ENCODE data around the gene GAS7. TPM values are rescaled to one million over a fixed set of nuclear protein-coding genes. Genes with fewer than 3 reads are reported as not detected.

The GAS7 gene
- total and polyA plus RNA-seq, 10 of the 15 experiments (the other 5 are each of a cell fraction or from before 2014, with no cell fraction given), result 2.3 to 53.4 (median 24.0) TPM

DNA sequence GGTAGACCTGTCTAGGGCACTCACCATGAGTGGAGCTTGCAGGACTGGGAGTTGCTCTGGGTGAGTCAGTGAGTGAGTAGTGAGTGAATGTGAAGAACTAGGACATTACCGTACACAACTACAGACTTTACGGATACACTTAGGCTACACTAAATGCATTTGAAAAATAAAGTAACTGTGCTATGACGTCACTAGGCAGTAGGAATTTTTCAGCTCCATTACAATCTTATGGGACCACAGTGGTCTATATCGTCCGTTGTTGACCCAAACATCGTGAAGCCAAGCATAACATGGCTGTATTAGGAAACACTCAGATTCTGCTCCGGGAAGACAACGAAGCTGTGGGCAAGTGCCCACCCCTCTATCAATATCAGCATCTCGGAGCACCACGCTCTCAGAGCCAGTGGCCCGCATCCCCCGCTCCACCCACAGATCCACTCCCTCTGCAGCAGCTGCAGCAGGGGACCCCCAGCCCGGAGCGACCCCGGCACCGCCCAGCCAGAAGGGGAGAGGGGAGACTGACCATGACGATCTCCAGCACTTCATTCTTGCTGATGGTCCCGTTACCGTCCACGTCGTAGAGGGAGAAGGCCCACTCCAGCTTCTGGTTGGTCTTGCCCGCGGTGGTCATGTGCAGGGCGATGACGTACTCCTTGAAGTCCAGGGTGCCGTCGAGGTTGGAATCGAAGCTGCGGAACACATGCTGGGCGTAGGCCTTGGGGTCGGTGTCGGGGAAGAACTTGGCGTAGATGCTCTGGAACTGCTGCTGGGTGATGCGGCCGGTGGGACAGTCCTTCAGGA is 293.9 kb downstream of the GAS7 start (continued):
- TF ChIP-seq, protein P1, sequence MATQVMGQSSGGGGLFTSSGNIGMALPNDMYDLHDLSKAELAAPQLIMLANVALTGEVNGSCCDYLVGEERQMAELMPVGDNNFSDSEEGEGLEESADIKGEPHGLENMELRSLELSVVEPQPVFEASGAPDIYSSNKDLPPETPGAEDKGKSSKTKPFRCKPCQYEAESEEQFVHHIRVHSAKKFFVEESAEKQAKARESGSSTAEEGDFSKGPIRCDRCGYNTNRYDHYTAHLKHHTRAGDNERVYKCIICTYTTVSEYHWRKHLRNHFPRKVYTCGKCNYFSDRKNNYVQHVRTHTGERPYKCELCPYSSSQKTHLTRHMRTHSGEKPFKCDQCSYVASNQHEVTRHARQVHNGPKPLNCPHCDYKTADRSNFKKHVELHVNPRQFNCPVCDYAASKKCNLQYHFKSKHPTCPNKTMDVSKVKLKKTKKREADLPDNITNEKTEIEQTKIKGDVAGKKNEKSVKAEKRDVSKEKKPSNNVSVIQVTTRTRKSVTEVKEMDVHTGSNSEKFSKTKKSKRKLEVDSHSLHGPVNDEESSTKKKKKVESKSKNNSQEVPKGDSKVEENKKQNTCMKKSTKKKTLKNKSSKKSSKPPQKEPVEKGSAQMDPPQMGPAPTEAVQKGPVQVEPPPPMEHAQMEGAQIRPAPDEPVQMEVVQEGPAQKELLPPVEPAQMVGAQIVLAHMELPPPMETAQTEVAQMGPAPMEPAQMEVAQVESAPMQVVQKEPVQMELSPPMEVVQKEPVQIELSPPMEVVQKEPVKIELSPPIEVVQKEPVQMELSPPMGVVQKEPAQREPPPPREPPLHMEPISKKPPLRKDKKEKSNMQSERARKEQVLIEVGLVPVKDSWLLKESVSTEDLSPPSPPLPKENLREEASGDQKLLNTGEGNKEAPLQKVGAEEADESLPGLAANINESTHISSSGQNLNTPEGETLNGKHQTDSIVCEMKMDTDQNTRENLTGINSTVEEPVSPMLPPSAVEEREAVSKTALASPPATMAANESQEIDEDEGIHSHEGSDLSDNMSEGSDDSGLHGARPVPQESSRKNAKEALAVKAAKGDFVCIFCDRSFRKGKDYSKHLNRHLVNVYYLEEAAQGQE (IDR thresholded peaks at IDR 0.05; ENCODE audit: low read depth, low read length), result no peak

DNA sequence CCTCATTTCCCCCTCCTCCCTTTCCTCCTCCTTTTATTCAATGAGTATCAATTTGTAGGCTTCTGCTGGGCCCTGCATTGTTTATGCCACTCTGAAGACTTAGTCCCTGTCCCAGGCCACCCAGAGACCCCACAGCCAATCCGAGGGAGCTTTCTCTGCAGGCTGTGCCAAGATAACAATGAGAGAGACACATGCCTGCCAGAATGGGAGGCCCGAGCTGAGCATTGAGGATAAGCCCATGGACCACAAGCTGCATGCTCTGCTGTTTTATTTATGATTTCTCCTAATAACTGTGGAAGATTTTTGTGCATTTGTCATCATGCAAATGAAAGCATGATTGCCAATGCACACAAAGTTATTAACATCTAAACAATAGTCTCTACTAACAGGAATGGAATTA is 296.3 kb downstream of the GAS7 start:
- Histone ChIP-seq H3K4me1 (ENCODE audit: control insufficient read depth, insufficient read depth, low read length) (no peaks in the 10 kb centered on the region), H3K79me2 (ENCODE audit: control insufficient read depth, insufficient read depth, low read length) (no peaks in the 10 kb centered on the region), H3K9ac (ENCODE audit: control insufficient read depth, insufficient read depth, low read length) (no peak overlapping the region), H3K27ac (ENCODE audit: control insufficient read depth, insufficient read depth) (no peak overlapping the region), H4K20me1 (ENCODE audit: control insufficient read depth, insufficient read depth) (no peaks in the 10 kb centered on the region), H2AFZ (ENCODE audit: control insufficient read depth, low read depth, low read length) (no peak overlapping the region), H3K9me3 (replicated peaks; ENCODE audit: control insufficient read depth, insufficient read depth, low read length) (no peaks in the 10 kb centered on the region), H3K36me3 (ENCODE audit: control insufficient read depth in 2 of 2, insufficient read depth in 2 of 2, low read length in 1 of 2) (no peaks in the 10 kb centered on the region), H3K4me2 (ENCODE audit: control insufficient read depth, insufficient read depth) (no peak overlapping the region), H3K27me3 (replicated peaks in 1 of 2; ENCODE audit: control insufficient read depth in 2 of 2, insufficient read depth in 2 of 2, low read length in 1 of 2) (peaks cover 0 to 4% of the 10 kb centered on the region in 2 experiments; a peak in 1 of 4 replicates), H3K4me3 (no peak overlapping the region)
- ChIA-PET RAD21 (ENCODE audit: unreplicated experiment) (no interaction called here), POLR2A (no interaction called here), SMC1A (ENCODE audit: uncharacterized antibody, unreplicated experiment) (no interaction called here), CTCF (interaction anchor here (1.3 kb wide), 1 partner anchor 12 kb away, joined by 4 read pairs; no protein-coding TSS in a partner anchor)
- no peak for DNase-seq (ENCODE audit: low read depth, low spot score)
- TF ChIP-seq, protein P2, sequence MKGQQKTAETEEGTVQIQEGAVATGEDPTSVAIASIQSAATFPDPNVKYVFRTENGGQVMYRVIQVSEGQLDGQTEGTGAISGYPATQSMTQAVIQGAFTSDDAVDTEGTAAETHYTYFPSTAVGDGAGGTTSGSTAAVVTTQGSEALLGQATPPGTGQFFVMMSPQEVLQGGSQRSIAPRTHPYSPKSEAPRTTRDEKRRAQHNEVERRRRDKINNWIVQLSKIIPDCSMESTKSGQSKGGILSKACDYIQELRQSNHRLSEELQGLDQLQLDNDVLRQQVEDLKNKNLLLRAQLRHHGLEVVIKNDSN (IDR thresholded peaks at IDR 0.05; ENCODE audit: borderline replicate concordance, extremely low read length, insufficient read depth, low read depth, low read length), result no peak
- BruUV-seq (replicated peaks), result no TSS peak
- in situ Hi-C loops (cut with MboI), result no loop called here
- no peak for ATAC-seq
- intact Hi-C loops (cut with micrococcal nuclease; ENCODE audit: unreplicated experiment), result no loop called here
- WGBS (ENCODE audit: insufficient coverage, insufficient replicate concordance, low lambda C conversion rate, missing lambda C conversion rate), result 0% methylated on average over 2 of the region's 2 CpGs
- FAIRE-seq, result no peak
